HG02571 (cell line): ENCODE results near the gene EPS15.
"Not testable (repeated sequence)": the region's sequence is repeated elsewhere in the genome, so short reads cannot be mapped to it uniquely, and the experiment has no call there.

Source experiments
- ATAC-seq: cut with Tn5 transposase; IDR thresholded peaks from one replicate; pipeline ENCODE4 v1.9.1; 2021; ENCODE audit warnings: mild to moderate bottlenecking, moderate library complexity; ENCODE audit not compliant: unreplicated experiment

Gene EPS15

GRCh38 chr1:51392241-51392640 lies 126.8 kb downstream of the EPS15 start:
- ATAC-seq = no peak

DNA sequence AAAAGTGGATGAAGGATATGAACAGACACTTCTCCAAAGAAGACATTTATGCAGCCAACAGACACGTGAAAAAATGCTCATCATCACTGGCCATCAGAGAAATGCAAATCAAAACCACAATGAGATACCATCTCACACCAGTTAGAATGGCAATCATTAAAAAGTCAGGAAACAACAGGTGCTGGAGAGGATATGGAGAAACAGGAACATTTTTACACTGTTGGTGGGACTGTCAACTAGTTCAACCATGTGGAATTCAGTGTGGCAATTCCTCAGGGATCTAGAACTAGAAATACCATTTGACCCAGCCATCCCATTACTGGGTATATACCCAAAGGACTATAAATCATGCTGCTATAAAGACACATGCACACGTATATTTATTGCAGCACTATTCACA lies 128.4 kb downstream of the EPS15 start:
- not testable (repeated sequence) for ATAC-seq

- not testable (repeated sequence) for ATAC-seq
Measured at GRCh38 chr1:51387288-51387687, 131.8 kb downstream of the EPS15 start.

- ATAC-seq = not testable (repeated sequence)
Measured at GRCh38 chr1:51386259-51386658, 132.8 kb downstream of the EPS15 start.

DNA sequence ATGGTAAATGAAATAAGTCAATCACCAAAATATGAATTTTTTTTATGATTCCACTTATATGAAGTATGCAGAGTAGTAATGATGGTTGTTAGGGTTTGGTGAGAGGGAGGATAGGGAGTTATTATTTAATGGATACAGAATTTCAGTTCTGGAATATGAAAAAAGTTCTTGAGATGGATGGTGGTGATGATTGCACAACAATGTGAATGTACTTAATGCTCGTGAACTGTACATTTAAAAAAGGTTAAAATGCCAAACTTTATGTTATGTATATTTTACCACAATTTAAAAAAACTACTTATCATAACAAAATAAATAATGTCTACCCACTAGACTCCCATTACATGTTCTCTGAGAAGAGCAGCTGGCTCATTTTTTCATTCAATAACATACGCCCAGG lies 133.3 kb downstream of the EPS15 start:
- no peak for ATAC-seq

- no peak for ATAC-seq
Measured at GRCh38 chr1:51381964-51382363, 137.1 kb downstream of the EPS15 start.

DNA sequence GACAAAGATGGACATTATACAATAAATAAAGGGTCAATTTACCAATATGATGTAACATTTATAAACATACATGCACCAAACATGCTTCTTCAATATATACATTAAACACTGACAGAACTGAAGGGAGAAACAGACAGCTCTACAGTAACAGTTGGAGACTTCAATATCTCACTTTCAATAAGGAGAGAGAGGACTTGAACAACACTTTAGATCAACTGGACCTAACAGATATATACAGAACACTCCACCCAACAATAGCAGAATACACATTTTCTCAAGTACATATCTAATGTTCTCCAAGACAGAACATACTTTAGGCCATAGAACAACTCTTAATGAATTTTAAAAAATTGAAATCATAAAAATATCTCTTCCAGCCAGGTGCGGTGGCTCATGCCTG lies 138.1 kb downstream of the EPS15 start:
- ATAC-seq = no peak

DNA sequence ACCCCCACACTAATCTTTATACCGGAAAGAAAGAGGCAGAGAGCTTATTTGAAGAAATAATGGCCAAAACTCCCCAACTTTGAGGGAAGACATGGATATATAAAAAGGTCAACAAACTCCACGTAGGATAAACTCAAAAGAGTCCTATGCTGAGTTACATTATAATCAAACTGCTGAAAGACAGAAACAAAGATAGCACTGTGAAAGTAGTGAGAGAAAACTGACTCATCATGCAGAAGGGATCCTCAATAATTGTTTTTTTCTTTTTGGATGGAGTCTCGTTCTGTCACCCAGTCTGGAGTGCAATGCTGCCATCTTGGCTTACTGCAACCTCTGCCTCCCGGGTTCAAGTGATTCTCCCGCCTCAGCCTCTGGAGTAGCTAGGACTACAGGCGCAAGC lies 140.2 kb downstream of the EPS15 start:
- ATAC-seq = no peak

GRCh38 chr1:51373898-51374297 lies 145.2 kb downstream of the EPS15 start:
- ATAC-seq = no peak

DNA sequence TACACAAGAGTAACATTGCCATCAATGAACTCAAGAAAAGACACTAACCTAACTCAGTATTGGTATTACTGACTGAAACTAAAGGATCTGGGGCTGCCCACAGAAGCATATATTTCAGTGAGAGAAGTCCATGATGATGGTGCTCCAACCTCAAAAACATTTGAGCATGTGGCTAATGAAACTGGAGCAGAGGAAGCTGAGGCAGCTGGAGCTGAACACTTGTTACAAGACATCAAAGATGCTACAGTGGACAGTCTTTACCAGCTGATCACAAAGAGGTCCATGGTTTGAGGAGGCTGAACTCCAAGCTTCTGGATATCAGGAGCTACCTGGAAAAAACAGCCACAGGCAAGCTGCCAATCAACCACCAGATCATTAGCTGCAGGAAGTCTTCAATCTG lies 146.5 kb downstream of the EPS15 start:
- ATAC-seq = no peak

DNA sequence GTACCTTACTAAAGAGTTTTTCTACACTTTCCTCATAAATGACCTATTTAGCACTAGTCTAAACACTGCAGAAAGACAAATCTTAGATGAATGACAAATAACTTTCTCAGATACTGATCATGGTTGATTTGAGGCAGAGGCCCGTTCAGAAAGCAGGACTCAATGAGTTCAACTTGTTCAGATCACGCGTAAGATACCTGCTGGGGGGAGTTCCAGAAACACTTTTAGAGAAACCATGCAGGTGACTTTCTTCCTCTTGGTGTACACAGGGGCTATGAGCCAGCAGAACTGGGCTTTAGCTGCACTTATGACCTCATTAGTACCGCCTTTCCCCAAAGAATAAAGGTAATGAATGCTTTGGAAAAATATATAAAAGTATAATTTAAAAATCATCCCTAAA lies 149.9 kb downstream of the EPS15 start:
- no peak for ATAC-seq

GRCh38 chr1:51365774-51366173 lies 153.3 kb downstream of the EPS15 start:
- ATAC-seq = no peak

GRCh38 chr1:51359879-51360278 lies 159.2 kb downstream of the EPS15 start:
- no peak for ATAC-seq

DNA sequence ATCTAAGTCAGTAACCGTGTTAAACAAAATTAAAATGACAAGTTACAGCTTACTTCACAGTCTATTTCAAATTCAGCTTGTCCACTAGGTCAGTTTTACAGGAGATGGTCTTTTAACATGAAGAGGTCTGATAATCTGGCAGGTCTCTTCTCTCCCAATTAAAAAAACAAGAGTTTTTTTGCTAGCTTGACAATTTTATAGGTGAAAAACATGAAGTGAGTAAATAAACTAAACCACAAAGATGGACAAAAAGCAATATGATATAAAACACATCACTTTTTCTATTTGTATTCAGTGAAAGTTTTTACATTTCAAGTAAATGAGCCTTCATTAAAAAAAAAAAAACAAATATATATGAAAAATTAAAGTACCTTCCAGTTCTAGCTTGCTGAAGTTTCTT lies 163.7 kb downstream of the EPS15 start:
- ATAC-seq = no peak

- ATAC-seq = no peak
Measured at GRCh38 chr1:51354416-51354815, 164.7 kb downstream of the EPS15 start.

DNA sequence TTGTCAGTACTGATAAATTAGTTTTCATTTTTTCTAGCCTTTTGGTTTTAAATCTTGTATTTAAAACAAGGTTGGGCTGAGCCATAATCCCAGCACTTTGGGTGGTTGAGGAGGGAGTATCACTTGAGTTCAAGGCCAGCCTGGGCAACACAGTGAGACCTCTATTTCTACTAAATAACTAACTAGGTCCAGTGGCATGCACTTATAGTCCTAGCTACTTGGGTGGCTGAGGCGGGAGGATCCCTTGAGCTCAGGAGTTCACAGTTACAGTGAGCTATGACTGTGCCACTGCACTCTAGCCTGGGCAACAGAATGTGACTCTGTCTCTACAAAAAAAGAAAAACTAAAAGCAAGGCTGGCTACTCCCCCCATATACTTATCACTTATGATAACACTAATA lies 167.2 kb downstream of the EPS15 start:
- ATAC-seq = no peak

DNA sequence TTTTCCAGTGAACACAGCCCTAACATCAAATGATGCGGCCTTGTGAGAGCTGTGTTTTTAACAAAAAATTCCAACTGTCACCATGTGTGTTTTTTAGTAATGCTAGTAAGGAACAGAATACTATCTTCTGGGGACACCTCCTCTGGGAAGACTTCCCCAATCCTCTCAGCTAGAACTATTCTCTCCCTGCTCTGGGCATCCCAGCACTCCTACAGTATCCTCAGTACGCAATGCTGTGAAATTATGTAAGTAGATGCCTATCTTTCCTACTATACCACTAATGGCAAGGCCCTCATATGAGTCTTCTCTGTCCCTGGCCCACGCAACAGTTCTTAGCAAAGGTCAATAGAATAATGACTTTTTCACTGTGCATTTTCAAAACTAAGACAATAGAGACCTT lies 169.2 kb downstream of the EPS15 start:
- no peak for ATAC-seq

GRCh38 chr1:51348147-51348527 lies 170.9 kb downstream of the EPS15 start:
- ATAC-seq = no peak

DNA sequence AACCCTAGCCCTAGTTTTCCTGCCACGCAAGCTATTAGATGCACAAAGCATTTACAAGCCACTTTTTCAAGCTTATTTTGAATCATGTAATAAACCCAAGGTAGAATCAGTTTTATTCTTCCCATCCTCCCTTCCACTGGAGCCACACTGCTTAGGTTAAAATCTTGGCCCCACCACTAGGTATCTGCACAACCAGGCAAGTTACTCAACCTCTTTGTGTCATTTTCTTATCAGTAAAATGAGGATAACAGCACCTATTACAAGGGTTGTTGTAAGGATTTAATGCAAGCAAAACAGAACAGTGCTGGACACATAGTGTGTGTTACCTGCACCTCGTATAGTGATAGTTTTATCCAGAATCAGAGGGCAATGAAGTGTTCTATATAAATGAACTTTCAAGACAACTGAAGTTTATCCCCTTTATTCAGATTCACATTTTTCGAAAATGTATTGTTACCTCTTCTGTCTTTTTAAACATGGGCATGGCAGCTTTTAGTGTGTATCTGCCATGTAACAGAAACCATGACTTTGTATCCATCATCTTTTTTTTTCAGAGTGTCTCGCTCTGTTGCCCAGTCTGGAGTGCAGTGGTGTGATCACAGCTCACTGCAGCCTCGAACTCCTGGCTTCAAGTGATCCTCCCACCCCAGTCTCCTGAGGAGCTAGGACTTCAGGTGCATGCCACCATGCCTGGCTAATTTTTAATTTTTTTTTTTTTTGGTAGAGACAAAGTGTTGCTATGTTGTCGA lies 171.5 kb downstream of the EPS15 start:
- ATAC-seq = no peak

DNA sequence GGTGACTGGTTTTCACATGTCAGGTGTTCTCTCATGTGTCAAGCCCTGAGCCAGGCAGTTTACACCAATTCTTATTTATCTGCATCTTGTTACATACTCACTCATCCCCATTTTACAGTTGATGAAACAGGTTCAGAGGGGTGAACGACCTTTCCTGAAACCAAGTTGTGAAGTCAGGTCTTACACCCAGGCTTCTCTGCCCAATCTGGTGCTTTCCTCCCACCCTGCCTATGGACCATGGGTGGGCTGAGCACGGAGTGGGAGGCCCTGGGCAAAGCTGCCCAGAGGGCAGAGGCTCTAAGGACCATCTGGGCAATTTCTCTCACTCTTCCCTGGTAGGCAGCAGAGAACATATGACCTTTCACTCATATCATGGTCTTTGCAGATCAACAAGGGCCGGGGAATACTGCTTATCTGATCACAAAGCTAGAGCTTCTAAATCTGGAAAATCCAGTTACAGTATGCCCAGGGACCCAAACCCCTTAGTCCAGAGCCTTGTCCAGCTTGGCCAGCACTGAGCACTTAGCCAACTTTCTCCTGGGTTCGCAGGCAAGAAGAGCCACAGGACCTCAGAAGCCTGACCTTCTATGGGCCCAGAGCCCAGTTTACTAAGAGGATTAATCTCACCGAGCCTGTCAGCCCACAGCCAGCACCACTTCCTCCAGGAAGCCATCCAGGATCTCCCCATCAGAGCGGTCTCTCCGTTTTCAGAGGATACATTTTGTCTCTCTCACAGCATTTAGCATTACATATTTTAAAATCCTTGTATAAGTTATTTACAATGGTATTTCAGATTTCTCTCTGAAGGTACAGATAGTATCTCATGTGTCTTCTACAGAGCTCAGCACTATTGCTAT lies 172.8 kb downstream of the EPS15 start:
- no peak for ATAC-seq

GRCh38 chr1:51345300-51345687 lies 173.8 kb downstream of the EPS15 start:
- ATAC-seq = no peak

- no peak for ATAC-seq
Measured at GRCh38 chr1:51344602-51345299, 174.3 kb downstream of the EPS15 start.
